ENCODE results near the gene LRRTM4. TPM values are rescaled to one million over a fixed set of nuclear protein-coding genes. Genes with fewer than 3 reads are reported as not detected.

LRRTM4 gene
- total RNA-seq, 1 experiment from 2014 or later = 0.23 TPM

GRCh38 chr2:76812156-76812555, 710.0 kb downstream of the LRRTM4 start:
- Histone ChIP-seq H3K36me3 (ENCODE audit: control insufficient read depth, insufficient read depth, low read length) (no peaks in the 10 kb centered on the region), H3K4me3 (ENCODE audit: low read depth in 2 of 2, low read length in 2 of 2) (no peak overlapping the region), H3K9me3 (ENCODE audit: control insufficient read depth, insufficient read depth, low read depth, low read length) (no peaks in the 10 kb centered on the region), H3K4me1 (ENCODE audit: control insufficient read depth, insufficient read depth, low read length) (no peaks in the 10 kb centered on the region), H3K27ac (ENCODE audit: low read length) (no peak overlapping the region), H3K27me3 (ENCODE audit: control insufficient read depth, insufficient read depth, low read length) (no peaks in the 10 kb centered on the region)
- POLR2A ChIA-PET = no interaction called here
- TF ChIP-seq POLR2AphosphoS5 (IDR thresholded peaks at IDR 0.05; ENCODE audit: low read depth, low read length) = no peak
- no peak for TF ChIP-seq CTCF (IDR thresholded peaks at IDR 0.05)
- TF ChIP-seq REST (IDR thresholded peaks at IDR 0.05; ENCODE audit: insufficient read depth in 1 of 2, low read depth in 2 of 2, low read length in 1 of 2) = no peak
- TF ChIP-seq TCF7L2 (IDR thresholded peaks at IDR 0.05; ENCODE audit: low read depth, low read length) = no peak
- TF ChIP-seq SIN3A (IDR thresholded peaks at IDR 0.05; ENCODE audit: borderline replicate concordance, insufficient read depth, low read depth, low read length) = no peak
- intact Hi-C loops (cut with micrococcal nuclease; ENCODE audit: unreplicated experiment) (no loop called here), in situ Hi-C loops (cut with HindIII; ENCODE audit: low pct_unique_long_range_greater_than_20kb, low sequenced_read_pairs) (no loop called here)
- CTCF ChIA-PET = no interaction called here
- no peak for DNase-seq (ENCODE audit: low read depth, low spot score)
- ATAC-seq = no peak
- no TSS peak for BruUV-seq (replicated peaks)

DNA sequence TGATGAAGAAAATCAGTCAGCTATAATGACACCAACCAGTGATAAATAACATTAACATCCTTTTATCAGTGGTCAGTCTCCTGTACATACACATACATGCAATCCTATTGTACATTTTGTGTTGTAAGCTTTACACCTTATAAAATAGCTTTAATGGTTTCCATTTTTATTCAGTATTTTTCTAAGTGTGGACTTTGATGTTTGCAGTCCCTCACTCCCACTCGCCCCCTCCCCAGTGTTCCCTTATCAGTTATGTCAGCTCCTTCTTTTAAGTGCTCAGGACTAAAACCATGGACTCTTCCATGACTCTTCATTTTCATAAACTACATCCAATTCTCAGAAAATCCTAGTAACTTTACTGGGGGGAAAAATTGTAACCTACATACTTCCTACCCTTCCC, 713.0 kb downstream of the LRRTM4 start:
- Histone ChIP-seq H3K36me3 (ENCODE audit: control insufficient read depth, insufficient read depth, low read length) (no peaks in the 10 kb centered on the region), H3K27me3 (ENCODE audit: control insufficient read depth, insufficient read depth, low read length) (no peaks in the 10 kb centered on the region), H3K4me3 (ENCODE audit: low read depth in 2 of 2, low read length in 2 of 2) (no peak overlapping the region), H3K4me1 (ENCODE audit: control insufficient read depth, insufficient read depth, low read length) (no peaks in the 10 kb centered on the region), H3K27ac (ENCODE audit: low read length) (no peak overlapping the region), H3K9me3 (ENCODE audit: control insufficient read depth, insufficient read depth, low read depth, low read length) (no peaks in the 10 kb centered on the region)
- DNase-seq (ENCODE audit: low read depth, low spot score) = no peak
- in situ Hi-C loops (cut with HindIII; ENCODE audit: low pct_unique_long_range_greater_than_20kb, low sequenced_read_pairs) (no loop called here), intact Hi-C loops (cut with micrococcal nuclease; ENCODE audit: unreplicated experiment) (no loop called here)
- ATAC-seq = no peak
- ChIA-PET POLR2A (no interaction called here), CTCF (no interaction called here)
- no TSS peak for BruUV-seq (replicated peaks)
- TF ChIP-seq SIN3A (IDR thresholded peaks at IDR 0.05; ENCODE audit: borderline replicate concordance, insufficient read depth, low read depth, low read length) (no peak), POLR2AphosphoS5 (IDR thresholded peaks at IDR 0.05; ENCODE audit: low read depth, low read length) (no peak), TCF7L2 (IDR thresholded peaks at IDR 0.05; ENCODE audit: low read depth, low read length) (no peak), CTCF (IDR thresholded peaks at IDR 0.05) (no peak), REST (IDR thresholded peaks at IDR 0.05; ENCODE audit: insufficient read depth in 1 of 2, low read depth in 2 of 2, low read length in 1 of 2) (no peak)
